GM21723 (cell line): Measurements from ENCODE around the gene AFF3.

Experiments
- ATAC-seq: cut with Tn5 transposase; IDR thresholded peaks from one replicate; pipeline ENCODE4 v1.9.1; 2021; ENCODE audit warnings: mild to moderate bottlenecking, moderate library complexity; ENCODE audit not compliant: unreplicated experiment

Gene AFF3

GRCh38 chr2:99864561-99865553 is 277.5 kb downstream of the AFF3 start:
- ATAC-seq = no peak

DNA sequence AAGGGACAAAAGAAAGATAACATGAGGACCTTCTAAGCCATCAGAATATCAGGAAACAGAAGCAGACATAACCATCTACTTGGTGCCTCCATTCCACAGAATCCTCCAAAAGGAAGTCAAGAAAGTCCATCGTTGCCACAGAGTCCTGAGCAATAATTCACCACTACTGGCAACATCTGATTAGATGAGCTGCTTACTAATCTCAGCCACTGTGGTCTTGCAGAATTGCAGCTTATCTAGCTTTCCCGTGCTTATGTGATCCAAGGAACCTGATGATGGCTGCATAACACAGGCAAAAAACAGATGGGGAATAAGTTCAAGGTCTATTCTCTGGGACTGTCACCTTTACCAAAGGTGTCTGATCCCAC is 278.5 kb downstream of the AFF3 start:
- no peak for ATAC-seq

GRCh38 chr2:99863236-99863902 is 279.0 kb downstream of the AFF3 start:
- no peak for ATAC-seq

- ATAC-seq = no peak
Measured at GRCh38 chr2:99862566-99862965, 279.8 kb downstream of the AFF3 start.

- no peak for ATAC-seq
Measured at GRCh38 chr2:99861376-99861760, 281.0 kb downstream of the AFF3 start.

DNA sequence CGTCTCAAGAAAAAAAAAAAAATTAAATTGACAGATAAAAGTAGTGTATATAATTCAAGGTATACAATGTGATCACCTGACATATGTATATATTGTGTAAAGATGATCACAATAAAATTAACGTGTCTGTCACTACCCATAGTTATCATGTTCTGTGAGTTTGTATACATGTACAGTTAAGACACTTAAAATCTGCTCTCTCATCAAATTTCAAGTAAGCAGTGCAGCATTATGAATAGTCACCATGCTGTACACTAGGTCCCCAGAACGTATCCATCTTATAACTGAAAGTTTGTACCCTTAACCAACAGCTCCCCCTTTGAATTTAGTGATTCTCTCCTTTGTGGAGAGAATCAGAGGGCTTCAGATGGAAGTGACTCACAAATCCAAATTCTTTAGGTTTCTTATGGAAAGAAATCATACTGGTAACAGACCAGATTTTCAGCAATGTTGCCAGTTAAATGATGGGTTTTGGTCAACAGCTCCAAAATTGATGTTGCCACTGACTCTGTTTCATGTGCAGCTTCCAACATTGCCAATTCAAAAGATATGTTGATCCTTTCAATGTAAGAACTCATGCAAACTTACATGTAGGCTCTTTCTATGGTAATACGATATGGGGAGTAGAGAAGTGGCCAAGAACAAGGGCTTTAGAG is 281.5 kb downstream of the AFF3 start:
- no peak for ATAC-seq

GRCh38 chr2:99858951-99859596 is 283.3 kb downstream of the AFF3 start:
- ATAC-seq = no peak

GRCh38 chr2:99857867-99858444 is 284.4 kb downstream of the AFF3 start:
- no peak for ATAC-seq

DNA sequence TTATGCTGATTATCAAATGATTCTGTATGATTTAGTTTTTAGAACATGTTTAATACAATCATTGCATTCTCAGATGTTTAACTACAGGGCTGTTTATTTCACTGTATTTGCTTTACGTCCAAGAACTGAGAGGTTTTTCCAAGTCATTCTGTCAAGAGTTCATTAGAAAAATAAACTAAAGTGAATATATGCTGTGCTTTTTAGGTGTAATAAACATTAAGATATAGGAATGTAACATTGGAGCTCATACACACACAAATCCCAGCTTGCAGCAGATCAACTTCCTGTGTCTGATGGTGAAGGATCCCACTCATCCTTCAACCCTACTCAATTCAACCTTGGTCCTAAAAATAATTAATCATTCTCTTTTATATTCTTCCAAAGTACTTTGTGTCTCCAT is 285.0 kb downstream of the AFF3 start:
- no peak for ATAC-seq

DNA sequence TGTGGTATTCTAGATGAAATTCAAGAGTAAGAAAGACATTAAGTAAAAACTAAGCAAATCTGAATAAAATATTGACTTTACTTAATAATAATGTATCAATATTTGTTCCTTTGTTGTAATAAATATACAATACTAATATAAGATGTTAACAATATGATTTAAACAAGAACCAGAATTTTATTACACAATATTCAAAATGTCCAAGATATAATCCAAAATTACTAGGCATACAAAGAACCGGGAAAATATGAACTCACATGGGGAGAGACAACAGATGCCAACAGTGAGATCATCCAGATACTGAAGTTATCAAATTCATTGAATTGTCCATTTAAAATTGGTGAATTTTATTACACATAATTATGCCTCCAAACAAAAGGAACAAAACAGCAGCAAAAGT is 286.3 kb downstream of the AFF3 start:
- ATAC-seq = no peak

DNA sequence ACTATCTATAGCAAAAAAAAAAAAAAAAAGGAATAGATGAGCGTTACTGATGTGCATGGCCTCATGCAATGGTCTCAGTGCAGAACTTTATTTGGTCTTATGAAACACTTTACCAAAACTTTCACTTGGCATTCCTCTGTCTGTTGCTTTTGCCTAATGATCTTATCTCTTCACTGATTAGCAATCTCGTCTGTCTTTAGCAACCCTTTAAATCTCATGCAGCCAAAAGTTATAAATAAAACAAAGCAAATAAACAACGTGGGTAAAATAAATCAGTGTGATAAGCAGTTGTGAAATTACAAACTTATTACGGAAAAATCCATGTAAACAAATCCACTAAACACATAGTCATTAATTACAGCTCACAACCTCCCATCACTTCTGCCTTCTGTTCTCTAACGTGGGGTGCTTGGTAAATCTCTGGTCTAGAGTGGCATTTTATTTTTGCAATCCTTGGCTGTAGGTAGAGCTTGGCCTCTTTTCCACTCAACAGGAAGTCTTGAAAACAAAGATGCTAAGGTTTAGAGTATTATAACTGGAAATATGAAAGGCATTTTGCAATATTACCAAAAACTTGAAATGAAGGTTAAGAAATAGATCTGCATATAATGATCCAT is 288.0 kb downstream of the AFF3 start:
- ATAC-seq = no peak

GRCh38 chr2:99852956-99853355 is 289.4 kb downstream of the AFF3 start:
- no peak for ATAC-seq

DNA sequence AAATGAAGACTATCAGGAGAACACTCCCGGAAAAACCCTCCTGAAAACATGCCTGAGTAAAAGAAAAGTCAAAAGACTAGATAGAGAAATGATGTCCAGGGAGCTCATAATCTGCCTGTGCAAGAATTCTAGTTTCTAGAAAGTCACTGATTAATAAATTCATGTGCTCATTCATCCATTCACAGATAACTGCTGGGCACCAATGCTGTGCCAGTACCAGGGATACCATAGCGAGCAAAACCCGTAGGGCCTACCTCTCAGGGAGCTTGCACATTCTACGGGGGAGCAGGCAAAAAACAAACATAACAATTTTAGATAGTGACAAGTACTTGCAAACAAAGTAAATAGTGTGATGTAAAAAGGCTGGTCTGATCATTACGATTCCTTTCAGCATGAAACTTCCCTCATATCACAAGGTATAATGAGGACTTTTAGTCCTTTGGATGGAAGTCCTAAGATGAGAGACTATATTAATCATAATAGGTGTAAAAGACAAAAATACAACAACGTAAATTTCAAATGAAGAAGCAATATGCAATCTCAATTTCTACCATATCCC is 289.9 kb downstream of the AFF3 start:
- ATAC-seq = no peak

GRCh38 chr2:99851811-99852210 is 290.6 kb downstream of the AFF3 start:
- no peak for ATAC-seq

DNA sequence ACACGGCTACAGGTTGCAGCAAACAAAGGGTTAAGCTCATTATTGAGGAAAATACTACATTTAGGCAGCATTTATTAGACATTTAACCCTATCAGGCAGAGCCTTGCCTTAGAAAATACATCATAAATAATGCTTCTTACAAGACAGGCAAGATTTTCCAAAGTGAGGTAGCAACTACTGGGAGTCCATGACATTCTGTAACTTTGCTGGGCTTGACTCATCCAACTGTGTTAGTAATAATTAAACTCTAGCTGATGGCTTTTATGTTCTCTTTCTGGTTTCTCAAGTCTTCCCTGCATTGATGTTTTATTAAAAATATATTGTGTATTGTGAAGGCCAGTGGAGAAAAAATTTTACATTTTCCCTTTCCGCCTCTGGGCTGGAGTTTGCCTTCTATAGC is 291.3 kb downstream of the AFF3 start:
- ATAC-seq = no peak

DNA sequence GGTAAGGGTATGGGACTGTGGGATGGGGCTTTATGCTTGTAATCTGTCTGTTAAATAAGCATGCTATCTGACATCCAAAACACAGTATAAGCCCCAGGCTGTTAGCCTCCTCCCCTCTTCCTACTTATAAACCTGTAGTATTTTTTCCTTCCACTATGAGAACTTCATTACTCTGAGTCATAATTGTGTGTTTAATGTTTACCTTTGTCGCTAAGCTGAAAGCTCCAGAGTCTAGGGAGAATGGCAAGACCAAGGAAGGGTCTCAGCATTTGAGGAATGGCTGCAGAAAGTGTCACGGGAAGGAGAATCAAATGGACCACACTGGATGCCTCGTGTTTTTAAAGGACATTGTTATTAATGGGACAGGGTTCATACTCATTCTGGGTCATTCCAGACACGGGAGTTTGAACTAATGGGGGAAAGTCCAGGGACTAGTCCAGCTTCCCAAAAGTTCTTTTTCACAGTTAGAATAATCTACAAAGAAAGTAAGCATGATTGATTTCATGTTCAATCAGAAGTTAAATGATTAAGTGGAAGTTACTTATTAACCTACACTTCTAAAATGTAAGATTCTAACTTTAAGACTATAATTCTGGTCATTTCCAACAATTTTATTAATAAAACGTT is 292.2 kb downstream of the AFF3 start:
- ATAC-seq = no peak

GRCh38 chr2:99846462-99847107 is 295.8 kb downstream of the AFF3 start:
- no peak for ATAC-seq

DNA sequence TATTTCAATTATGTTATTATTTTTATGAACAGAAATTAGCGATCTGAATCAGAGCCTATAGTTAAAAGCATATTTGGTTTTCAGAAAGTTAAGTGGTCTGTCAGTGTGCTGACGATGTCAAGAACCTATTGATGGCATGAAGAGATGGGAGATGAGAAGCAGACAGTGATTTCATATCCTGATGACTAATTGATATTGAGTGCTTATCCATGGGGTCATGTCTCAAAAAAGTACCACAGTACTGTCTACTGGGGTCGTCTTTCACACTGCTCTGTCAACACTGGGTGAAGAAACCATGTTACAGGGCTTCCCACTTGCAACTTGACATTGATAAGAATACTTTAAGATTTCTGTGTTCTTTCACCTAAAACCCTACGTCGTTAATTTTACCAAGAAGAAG is 297.1 kb downstream of the AFF3 start:
- no peak for ATAC-seq

DNA sequence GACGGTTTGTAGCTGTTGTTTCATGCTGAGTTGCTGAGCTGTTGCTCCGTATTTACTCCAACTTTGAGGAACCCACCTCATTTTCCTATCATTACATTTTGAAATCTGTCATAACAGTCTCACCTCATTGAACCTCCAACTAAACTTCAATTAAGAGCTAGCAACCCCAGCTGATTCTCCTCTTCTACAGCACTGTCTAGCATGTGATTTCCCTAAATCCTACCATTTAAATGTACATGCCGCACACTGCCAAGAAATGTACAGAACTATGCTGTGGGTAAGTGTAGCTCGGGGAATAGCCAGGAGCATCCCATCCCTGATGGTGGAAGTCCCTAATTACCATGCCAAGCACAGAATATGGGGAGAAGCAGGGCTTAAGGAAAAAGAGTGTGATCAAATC is 299.9 kb downstream of the AFF3 start:
- ATAC-seq = no peak
